ENCODE data around the gene ZSCAN9.

The ZSCAN9 gene

DNA sequence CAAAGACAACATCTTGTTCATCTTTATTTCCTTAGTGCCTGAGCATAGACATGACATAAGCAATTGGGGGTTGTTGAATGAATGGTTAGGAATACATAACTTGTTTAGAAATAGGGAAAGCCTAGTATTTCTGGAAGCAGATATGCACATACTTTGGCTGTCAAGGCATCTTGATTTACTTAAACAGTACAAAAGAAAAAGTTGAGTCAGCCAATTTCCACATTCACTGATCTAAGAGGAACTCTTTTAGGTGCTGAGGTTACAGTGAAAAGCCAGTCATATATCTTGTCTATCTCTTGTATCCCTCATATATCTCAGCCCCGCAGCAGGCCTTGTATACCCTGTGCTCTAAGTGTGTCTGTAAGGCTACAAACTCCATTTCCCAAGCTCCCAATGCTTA, 15.4 kb downstream of the ZSCAN9 start:
- H3K4me3 ChIP-seq (ENCODE audit: control insufficient read depth, low read depth, low read length) = no peak overlapping the region
- DNase-seq (ENCODE audit: low read depth) = no peak

DNA sequence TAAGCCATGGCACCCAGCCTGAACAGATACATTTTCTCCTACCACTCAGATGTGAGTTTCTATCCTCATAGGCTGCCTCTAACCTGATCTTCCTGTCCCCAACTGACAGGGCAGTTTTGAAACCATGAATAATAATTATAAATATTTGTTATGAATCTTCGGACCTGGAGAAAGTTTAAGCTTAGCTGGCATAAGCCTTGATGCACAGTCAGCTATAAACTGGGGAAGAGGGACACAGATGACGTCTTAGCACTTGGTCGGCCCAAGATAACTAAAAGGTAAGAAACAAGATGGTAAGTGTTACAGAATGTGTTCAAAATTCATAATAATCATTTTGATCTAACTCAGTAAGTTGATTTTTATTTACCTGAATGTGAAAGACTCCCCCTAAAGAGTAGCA, 18.9 kb downstream of the ZSCAN9 start:
- TF ChIP-seq, protein P1, sequence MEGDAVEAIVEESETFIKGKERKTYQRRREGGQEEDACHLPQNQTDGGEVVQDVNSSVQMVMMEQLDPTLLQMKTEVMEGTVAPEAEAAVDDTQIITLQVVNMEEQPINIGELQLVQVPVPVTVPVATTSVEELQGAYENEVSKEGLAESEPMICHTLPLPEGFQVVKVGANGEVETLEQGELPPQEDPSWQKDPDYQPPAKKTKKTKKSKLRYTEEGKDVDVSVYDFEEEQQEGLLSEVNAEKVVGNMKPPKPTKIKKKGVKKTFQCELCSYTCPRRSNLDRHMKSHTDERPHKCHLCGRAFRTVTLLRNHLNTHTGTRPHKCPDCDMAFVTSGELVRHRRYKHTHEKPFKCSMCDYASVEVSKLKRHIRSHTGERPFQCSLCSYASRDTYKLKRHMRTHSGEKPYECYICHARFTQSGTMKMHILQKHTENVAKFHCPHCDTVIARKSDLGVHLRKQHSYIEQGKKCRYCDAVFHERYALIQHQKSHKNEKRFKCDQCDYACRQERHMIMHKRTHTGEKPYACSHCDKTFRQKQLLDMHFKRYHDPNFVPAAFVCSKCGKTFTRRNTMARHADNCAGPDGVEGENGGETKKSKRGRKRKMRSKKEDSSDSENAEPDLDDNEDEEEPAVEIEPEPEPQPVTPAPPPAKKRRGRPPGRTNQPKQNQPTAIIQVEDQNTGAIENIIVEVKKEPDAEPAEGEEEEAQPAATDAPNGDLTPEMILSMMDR (IDR thresholded peaks at IDR 0.05; ENCODE audit: control insufficient read depth, insufficient read depth, low read depth, low read length, missing control alignments) = no peak
- H3K4me3 ChIP-seq (ENCODE audit: control insufficient read depth, low read depth, low read length) = no peak overlapping the region
- DNase-seq (ENCODE audit: low read depth) = no peak

More for the DNA sequence above, 15.4 kb downstream of the ZSCAN9 start:
- TF ChIP-seq, protein P1 (IDR thresholded peaks at IDR 0.05; ENCODE audit: control insufficient read depth, insufficient read depth, low read depth, low read length, missing control alignments) = no peak

DNA sequence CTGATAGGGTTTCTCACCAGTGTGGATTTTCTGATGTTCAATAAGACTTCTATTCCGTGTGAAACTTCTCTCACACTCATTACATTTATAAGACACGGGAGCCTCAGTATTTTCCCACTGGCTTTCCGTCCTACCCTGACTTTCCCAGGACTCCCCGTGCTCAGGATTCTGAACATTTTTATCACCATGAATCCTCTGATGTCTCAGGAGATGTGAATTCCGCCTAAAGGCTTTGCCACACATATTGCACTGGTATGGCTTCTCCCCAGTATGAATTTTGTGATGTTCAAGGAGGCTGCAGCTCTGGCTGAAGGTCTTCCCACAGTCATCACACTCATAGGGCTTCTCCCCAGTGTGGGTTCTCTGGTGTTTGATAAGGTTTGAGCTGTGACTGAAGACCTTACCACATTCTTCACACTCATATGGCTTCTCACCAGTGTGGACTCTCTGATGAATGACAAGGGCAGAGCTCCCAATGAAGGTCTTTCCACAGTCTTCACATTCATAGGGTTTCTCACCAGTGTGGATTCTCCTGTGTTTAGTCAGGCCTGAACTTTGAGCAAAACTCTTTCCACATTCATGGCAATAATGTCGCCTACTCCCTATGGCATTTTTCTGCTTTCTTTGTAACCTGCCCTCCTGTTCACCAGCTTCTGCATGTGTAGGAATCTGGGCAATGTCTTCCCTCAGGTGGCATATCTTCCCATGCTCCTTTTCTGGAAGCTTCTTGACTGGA, 20.3 kb downstream of the ZSCAN9 start:
- TF ChIP-seq, protein P1 (IDR thresholded peaks at IDR 0.05; ENCODE audit: control insufficient read depth, insufficient read depth, low read depth, low read length, missing control alignments) = no peak
- DNase-seq (ENCODE audit: low read depth) = no peak
- H3K4me3 ChIP-seq (ENCODE audit: control insufficient read depth, low read depth, low read length) = no peak overlapping the region

DNA sequence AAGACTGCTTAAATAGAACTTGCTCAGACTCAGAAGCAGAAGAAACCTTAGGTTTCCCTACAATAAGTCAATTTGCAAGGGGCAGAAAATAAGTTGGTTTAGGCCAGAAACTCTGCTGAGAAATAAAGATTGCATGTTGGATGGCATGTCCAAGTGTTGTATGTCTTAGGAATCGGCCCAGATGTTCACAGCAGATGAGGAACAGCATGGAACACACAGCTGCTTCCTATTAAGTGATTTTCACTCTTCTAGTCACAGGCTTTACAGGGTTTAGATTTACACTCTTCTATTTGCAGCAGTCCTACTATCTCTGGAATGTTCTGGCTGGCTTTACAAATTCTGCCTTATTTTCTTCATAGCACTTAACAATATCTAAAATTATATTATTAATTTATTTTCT, 23.8 kb downstream of the ZSCAN9 start:
- DNase-seq (ENCODE audit: low read depth) = no peak
- H3K4me3 ChIP-seq (ENCODE audit: control insufficient read depth, low read depth, low read length) = no peak overlapping the region
- TF ChIP-seq, protein P1 (IDR thresholded peaks at IDR 0.05; ENCODE audit: control insufficient read depth, insufficient read depth, low read depth, low read length, missing control alignments) = no peak

DNA sequence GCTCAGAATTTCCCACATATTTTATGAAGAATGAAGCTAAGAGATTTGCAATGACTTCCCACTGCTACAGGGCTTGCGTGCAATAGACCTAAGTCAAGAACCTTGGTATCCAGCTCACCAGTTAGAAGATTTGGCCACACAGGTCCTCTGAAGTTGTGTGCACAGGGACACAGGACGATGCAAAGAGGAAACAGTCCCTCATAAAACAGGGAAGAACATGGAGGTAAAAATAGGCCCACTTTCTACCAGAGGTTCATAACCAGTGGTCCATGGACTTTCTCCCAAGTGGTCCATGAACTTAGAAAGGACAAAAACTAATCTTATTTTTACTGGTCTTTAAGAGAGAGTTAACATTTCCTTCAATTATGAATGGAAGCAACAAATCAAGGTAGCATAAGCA, 25.7 kb downstream of the ZSCAN9 start:
- TF ChIP-seq, protein P1 (IDR thresholded peaks at IDR 0.05; ENCODE audit: control insufficient read depth, insufficient read depth, low read depth, low read length, missing control alignments) = no peak
- H3K4me3 ChIP-seq (ENCODE audit: control insufficient read depth, low read depth, low read length) = peak overlapping the region; percentile 93
- no peak for DNase-seq (ENCODE audit: low read depth)

DNA sequence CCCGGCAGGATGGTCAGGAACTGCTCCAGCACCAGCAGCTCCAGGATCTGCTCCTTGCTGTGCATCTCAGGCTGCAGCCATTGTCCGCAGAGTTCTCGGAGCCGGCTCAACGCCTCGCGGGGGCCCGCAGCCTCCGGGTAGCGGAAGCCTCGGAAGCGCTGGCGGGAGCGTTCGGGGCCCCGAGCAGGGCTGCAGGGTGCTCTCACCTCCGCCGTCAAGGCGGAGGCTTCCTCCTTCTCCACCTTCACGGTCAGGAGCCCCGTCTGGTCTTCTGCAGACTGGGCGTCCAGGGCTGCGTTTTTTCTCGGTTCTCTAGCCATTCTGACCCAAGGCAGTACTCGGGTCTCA, 26.6 kb downstream of the ZSCAN9 start:
- H3K4me3 ChIP-seq (ENCODE audit: control insufficient read depth, low read depth, low read length) = peak overlapping the region; percentile 93
- no peak for DNase-seq (ENCODE audit: low read depth)
- TF ChIP-seq, protein P1 (IDR thresholded peaks at IDR 0.05; ENCODE audit: control insufficient read depth, insufficient read depth, low read depth, low read length, missing control alignments) = no peak

All from AG09309 (cell line).